Heart left ventricle (tissue), 13 donors: Measurements from ENCODE around the gene RUVBL2.

Experiments used
- CTCF ChIP-seq, 12 donors: fragments of 200-600 bp; sonication (generic) in 4 of 12; IDR thresholded peaks; one replicate each; pipeline versions ENCODE4 v1.5.0 to v1.8.0; 2018 to 2022; ENCODE audit warnings: antibody characterized with exemption in 12 of 12, mild to moderate bottlenecking in 5 of 12
- POLR2A ChIP-seq, 2 donors: fragments of 450-650 bp; IDR thresholded peaks; one replicate each; pipeline ENCODE4 v1.6.1; 2017; ENCODE audit warnings: antibody characterized with exemption in 2 of 2, mild to moderate bottlenecking in 2 of 2, moderate library complexity in 2 of 2
- donor health status: ischemic (EF 13 %, LVEDD 7.1; RV severe dilation, severe dysfunction).
- donor health status: DM: no; HTN: yes; CAD: no.
- donor health status: DM: no; HTN: no; CAD: no.
- donor health status: ischemic (EF 25% LVEDD 6.9; RV normal size, moderate dysfunction).
- donor health status: ischemic (EF 25% LVEDD 5.7; RV mildly dilated, moderate dysfunction).
- donor health status: ischemic (EF 35%, LVEDD 5.7; RV mildly dilated, moderate dysfunction).
- donor health status: nonischemic (EF 11% LVEDD 7.7; RV severe dilation, severe dysfunction).
- donor health status: DM: yes; HTN: yes; CAD: no.
- donor health status: PGD.
- donor health status: ischemic (EF 29% LVEDD 5.4; RV normal size, mild dysfunction).
- donor health status: nonischemic (EF 23%, LVEDD 6.1; RV moderate dilation, normal function).

GRCh38 chr19:48961051-48961649 is 32.5 kb upstream of the RUVBL2 start:
- TF ChIP-seq POLR2A (IDR thresholded peaks at IDR 0.05), result no peak
- no peak for TF ChIP-seq CTCF (IDR thresholded peaks at IDR 0.05)
